Motor neuron (in vitro differentiated cells): ENCODE measurements around the gene AP1M2. TPM values are rescaled to one million over a fixed set of nuclear protein-coding genes. Genes with fewer than 3 reads are reported as not detected.

Experiments used
- ATAC-seq, 8 experiments: fragments of 200-7000 bp; cut with Tn5 transposase; replicated peaks in 6 of 8; 2 replicates each; pipeline ENCODE4 v1.8.0; 2021; ENCODE audit warnings: mild to moderate bottlenecking in 8 of 8, moderate library complexity in 8 of 8
- H3K27ac ChIP-seq, 2 donors: fragments of 250-450 bp; sonication (Bioruptor Pico); 2 replicates each; pipeline ENCODE4 v1.9.0; 2021; ENCODE audit warnings: antibody characterized with exemption in 2 of 2, mild to moderate bottlenecking in 2 of 2, moderate library complexity in 1 of 2
- H3K4me1 ChIP-seq, 2 donors: fragments of 250-450 bp; sonication (Bioruptor Pico); replicated peaks in 1 of 2; 2 replicates each; pipeline ENCODE4 v1.6.1; 2021; ENCODE audit warnings: antibody characterized with exemption in 2 of 2, mild to moderate bottlenecking in 2 of 2, moderate library complexity in 1 of 2
- H3K4me3 ChIP-seq, 5 donors: fragments of 250-450 bp; sonication (Bioruptor Pico); 2 replicates each; pipeline ENCODE4 v1.9.0; 2021; ENCODE audit warnings: antibody characterized with exemption in 5 of 5, mild to moderate bottlenecking in 5 of 5, moderate library complexity in 4 of 5
- WGBS, 10 experiments: fragments of 450-650 bp; shearing (Covaris generic); methylation state at CpG; one replicate each; pipeline ENCODE4 v1.0.0; 2022; 5-methylcytosine and 5-hydroxymethylcytosine counted together
- in situ Hi-C, 9 experiments: fragments of 400-800 bp; cut with MboI; loops; one replicate each; pipeline ENCODE4 v1.15.0; 2021; ENCODE audit warnings: low sequenced_read_pairs in 9 of 9, low pct_unique_long_range_greater_than_20kb in 2 of 9; ENCODE audit not compliant: unreplicated experiment in 9 of 9
- total RNA-seq, 8 experiments: library from RNA; unstranded; fragments of 300-600 nt; gene quantifications; 2 replicates each; pipeline versions ENCODE4 v1.2.3 to v1.2.4, GENCODE V29; 2022

AP1M2 gene
- total RNA-seq, 8 experiments from 2014 or later, result 0.52 to 0.81 (median 0.67) TPM; not detected in 5

- H3K4me1 ChIP-seq, result peaks cover 10 to 24% of the 10 kb centered on the region in 2 donors
- in situ Hi-C loops, result no loop called here
- ATAC-seq, result no peak
- WGBS, 10 experiments, result 0 to 63% (median 34%) methylated on average over 1 to 3 of the region's 5 CpGs; no CpG with 5 or more reads in 4 of the 10 experiments
- H3K4me3 ChIP-seq, result peak overlapping the region; percentile 54 to 88 (median 63)
- H3K27ac ChIP-seq, result peak overlapping the region in 1 of 2 donors; percentile 78
Observed at GRCh38 chr19:10567656-10568055, 19.5 kb downstream of the AP1M2 start.

GRCh38 chr19:10566658-10567410 is 20.3 kb downstream of the AP1M2 start:
- ATAC-seq, result no peak
- H3K4me3 ChIP-seq, result peak overlapping the region; percentile 40 to 88 (median 64)
- H3K27ac ChIP-seq, result no peak overlapping the region
- in situ Hi-C loops, result no loop called here
- 40 to 74% (median 59%) methylated on average over 1 to 11 of the region's 19 CpGs; no CpG with 5 or more reads in 3 of the 10 experiments for WGBS, 10 experiments
- H3K4me1 ChIP-seq, result peaks cover 10 to 17% of the 10 kb centered on the region in 2 donors

GRCh38 chr19:10566408-10566657 is 20.8 kb downstream of the AP1M2 start:
- WGBS, 10 experiments, result 0 to 100% (median 0%) methylated on average over 1 to 4 of the region's 4 CpGs; no CpG with 5 or more reads in 2 of the 10 experiments

GRCh38 chr19:10565567-10566407 is 21.3 kb downstream of the AP1M2 start, which contains the start of gene KRI1:
KRI1 (minus strand) TSS chr19:10566010; CDS start chr19:10565999, 11 bp downstream.
- in situ Hi-C loops, result no loop called here
- Histone ChIP-seq H3K27ac (peak within 1 kb of the TSS; percentile 25 to 87), H3K4me1 (peaks cover 10 to 17% of the 10 kb centered on the region in 2 donors), H3K4me3 (peak within 1 kb of the TSS; percentile 40 to 88 (median 64))
- peak; percentile 46 to 68 (median 62) for ATAC-seq
- 0 to 20% (median 4%) methylated on average over 2 to 5 of the region's 94 CpGs; no CpG with 5 or more reads in 6 of the 10 experiments for WGBS, 10 experiments

More at GRCh38 chr19:10566408-10566657, 20.8 kb downstream of the AP1M2 start:
- H3K4me1 ChIP-seq, result peaks cover 10 to 17% of the 10 kb centered on the region in 2 donors
- no peak for ATAC-seq
- H3K4me3 ChIP-seq, result peak overlapping the region; percentile 40 to 88 (median 64)
- H3K27ac ChIP-seq, result no peak overlapping the region
- in situ Hi-C loops, result no loop called here

- ATAC-seq, result peak in 6 of 8 experiments; percentile 1 to 3 (median 1)
- in situ Hi-C loops, result no loop called here
- peak overlapping the region; percentile 25 to 87 for H3K27ac ChIP-seq
Observed at GRCh38 chr19:10565028-10565566, 22.0 kb downstream of the AP1M2 start.

GRCh38 chr19:10562609-10563008 is 24.5 kb downstream of the AP1M2 start:
- no peak for ATAC-seq
- Histone ChIP-seq H3K27ac (no peak overlapping the region), H3K4me3 (no peak overlapping the region), H3K4me1 (peaks cover 10 to 14% of the 10 kb centered on the region in 2 donors)
- in situ Hi-C loops, result no loop called here
- WGBS, 10 experiments, result 77 to 100% (median 100%) methylated on average over 1 to 5 of the region's 5 CpGs; no CpG with 5 or more reads in 1 of the 10 experiments

More at GRCh38 chr19:10565028-10565566, 22.0 kb downstream of the AP1M2 start:
- 0 to 40% (median 33%) methylated on average over 1 to 2 of the region's 10 CpGs; no CpG with 5 or more reads in 7 of the 10 experiments for WGBS, 10 experiments
- H3K4me1 ChIP-seq, result peaks cover 10 to 17% of the 10 kb centered on the region in 2 donors
- H3K4me3 ChIP-seq, result peak overlapping the region; percentile 40 to 88 (median 64)

GRCh38 chr19:10560154-10560553 is 27.0 kb downstream of the AP1M2 start:
- WGBS, 10 experiments, result 81 to 100% (median 96%) methylated on average over 1 to 7 of the region's 7 CpGs; no CpG with 5 or more reads in 5 of the 10 experiments

GRCh38 chr19:10557603-10558197 is 29.4 kb downstream of the AP1M2 start:
- in situ Hi-C loops, result no loop called here
- peak in 3 of 8 experiments; percentile 15 to 16 (median 15) for ATAC-seq
- WGBS, 10 experiments, result 94 to 100% (median 100%) methylated on average over 1 to 7 of the region's 33 CpGs; no CpG with 5 or more reads in 6 of the 10 experiments
- H3K27ac ChIP-seq, result no peak overlapping the region
- no peaks in the 10 kb centered on the region for H3K4me1 ChIP-seq
- H3K4me3 ChIP-seq, result no peak overlapping the region

More at GRCh38 chr19:10560154-10560553, 27.0 kb downstream of the AP1M2 start:
- in situ Hi-C loops, result no loop called here
- Histone ChIP-seq H3K4me3 (no peak overlapping the region), H3K4me1 (peaks cover 0 to 5% of the 10 kb centered on the region in 2 donors), H3K27ac (no peak overlapping the region)
- no peak for ATAC-seq

- ATAC-seq, result no peak
- 84 to 100% (median 100%) methylated on average over 1 to 6 of the region's 7 CpGs; no CpG with 5 or more reads in 3 of the 10 experiments for WGBS, 10 experiments
- Histone ChIP-seq H3K27ac (no peak overlapping the region), H3K4me1 (no peaks in the 10 kb centered on the region), H3K4me3 (no peak overlapping the region)
- in situ Hi-C loops, result no loop called here
Observed at GRCh38 chr19:10555610-10555973, 31.5 kb downstream of the AP1M2 start.

GRCh38 chr19:10554760-10555609 is 32.1 kb downstream of the AP1M2 start:
- no peak overlapping the region for H3K27ac ChIP-seq
- 86 to 100% (median 88%) methylated on average over 1 to 6 of the region's 30 CpGs; no CpG with 5 or more reads in 6 of the 10 experiments for WGBS, 10 experiments
- no peak overlapping the region for H3K4me3 ChIP-seq
- no peak for ATAC-seq
- in situ Hi-C loops, result no loop called here
- no peaks in the 10 kb centered on the region for H3K4me1 ChIP-seq

GRCh38 chr19:10553943-10554381 is 33.1 kb downstream of the AP1M2 start:
- WGBS, 10 experiments, result 91 to 100% methylated on average over 1 to 6 of the region's 12 CpGs; no CpG with 5 or more reads in 8 of the 10 experiments
- Histone ChIP-seq H3K4me3 (no peak overlapping the region), H3K27ac (no peak overlapping the region), H3K4me1 (no peaks in the 10 kb centered on the region)
- in situ Hi-C loops, result no loop called here
- ATAC-seq, result no peak
